GM23338 (cell line): ENCODE measurements around the gene ZNF77.

Experiments used
- CREB1 ChIP-seq: fragments of 250-450 bp; sonication (Bioruptor Pico); IDR thresholded peaks from 2 replicates; pipeline ENCODE4 v1.5.0; 2020; ENCODE audit warnings: low read depth, mild to moderate bottlenecking, moderate library complexity
- CTCF ChIP-seq, 2 experiments: fragments of 200-600 bp in 1 of 2; sonication (generic) in 1 of 2; conservative IDR thresholded peaks; 2 replicates each; pipeline versions ENCODE4 v1.5.1 to v1.6.1; 2016 to 2017; ENCODE audit warnings: antibody characterized with exemption in 2 of 2, low read depth in 2 of 2, mild to moderate bottlenecking in 2 of 2, moderate library complexity in 1 of 2
- ETS1 ChIP-seq: IDR thresholded peaks from 2 replicates; pipeline ENCODE4 v1.6.1; 2016; ENCODE audit warnings: antibody characterized with exemption
- EZH2 ChIP-seq: fragments of 200-600 bp; sonication (generic); IDR thresholded peaks from one replicate; pipeline ENCODE4 v1.8.0; 2017; ENCODE audit warnings: antibody characterized with exemption, mild to moderate bottlenecking, low read depth; ENCODE audit not compliant: unreplicated experiment
- EZH2phosphoT487 ChIP-seq: fragments of 200-600 bp; sonication (generic); IDR thresholded peaks from one replicate; pipeline ENCODE4 v1.8.1; 2018; ENCODE audit warnings: antibody characterized with exemption; ENCODE audit not compliant: unreplicated experiment
- JUNB ChIP-seq: IDR thresholded peaks from one replicate; pipeline ENCODE4 v1.6.1; 2016; ENCODE audit warnings: antibody characterized with exemption; ENCODE audit not compliant: unreplicated experiment
- NANOG ChIP-seq: IDR thresholded peaks from 2 replicates; pipeline ENCODE4 v1.6.1; 2016; ENCODE audit warnings: antibody characterized with exemption, borderline replicate concordance
- POLR2AphosphoS5 ChIP-seq: IDR thresholded peaks from 2 replicates; pipeline ENCODE4 v1.6.1; 2016; ENCODE audit warnings: antibody characterized with exemption, low read depth
- REST ChIP-seq: IDR thresholded peaks from one replicate; pipeline ENCODE4 v1.6.1; 2018; ENCODE audit warnings: antibody characterized with exemption; ENCODE audit not compliant: unreplicated experiment
- STAT1 ChIP-seq: IDR thresholded peaks from one replicate; pipeline ENCODE4 v1.6.1; 2016; ENCODE audit warnings: antibody characterized with exemption; ENCODE audit not compliant: unreplicated experiment
- ZNF114 ChIP-seq: fragments of 250-450 bp; sonication (Bioruptor Pico); IDR thresholded peaks from 2 replicates; pipeline ENCODE4 v1.5.0; 2020; ENCODE audit warnings: mild to moderate bottlenecking, moderate library complexity
- ZNF331 ChIP-seq: fragments of 250-450 bp; sonication (Bioruptor Pico); IDR thresholded peaks from 2 replicates; pipeline ENCODE4 v1.5.0; 2020; ENCODE audit warnings: low read depth, mild to moderate bottlenecking, moderate library complexity
- TF ChIP-seq, protein P1 (sequence below): fragments of 250-450 bp; sonication (Bioruptor Pico); IDR thresholded peaks from 2 replicates; pipeline ENCODE4 v1.5.0; 2020; ENCODE audit warnings: mild to moderate bottlenecking, moderate library complexity

GRCh38 chr19:2978166-2978767 is 33.5 kb upstream of the ZNF77 start:
- TF ChIP-seq REST (no peak), ZNF331 (no peak), CTCF (conservative IDR thresholded peaks at IDR 0.05; ENCODE audit: low read depth in 2 of 2) (no peak), EZH2 (no peak), POLR2AphosphoS5 (no peak), EZH2phosphoT487 (no peak), ZNF114 (CRISPR knock-in tag) (no peak), CREB1 (CRISPR knock-in tag) (no peak), NANOG (no peak), ETS1 (no peak), STAT1 (no peak), JUNB (no peak)
- TF ChIP-seq, protein P1, sequence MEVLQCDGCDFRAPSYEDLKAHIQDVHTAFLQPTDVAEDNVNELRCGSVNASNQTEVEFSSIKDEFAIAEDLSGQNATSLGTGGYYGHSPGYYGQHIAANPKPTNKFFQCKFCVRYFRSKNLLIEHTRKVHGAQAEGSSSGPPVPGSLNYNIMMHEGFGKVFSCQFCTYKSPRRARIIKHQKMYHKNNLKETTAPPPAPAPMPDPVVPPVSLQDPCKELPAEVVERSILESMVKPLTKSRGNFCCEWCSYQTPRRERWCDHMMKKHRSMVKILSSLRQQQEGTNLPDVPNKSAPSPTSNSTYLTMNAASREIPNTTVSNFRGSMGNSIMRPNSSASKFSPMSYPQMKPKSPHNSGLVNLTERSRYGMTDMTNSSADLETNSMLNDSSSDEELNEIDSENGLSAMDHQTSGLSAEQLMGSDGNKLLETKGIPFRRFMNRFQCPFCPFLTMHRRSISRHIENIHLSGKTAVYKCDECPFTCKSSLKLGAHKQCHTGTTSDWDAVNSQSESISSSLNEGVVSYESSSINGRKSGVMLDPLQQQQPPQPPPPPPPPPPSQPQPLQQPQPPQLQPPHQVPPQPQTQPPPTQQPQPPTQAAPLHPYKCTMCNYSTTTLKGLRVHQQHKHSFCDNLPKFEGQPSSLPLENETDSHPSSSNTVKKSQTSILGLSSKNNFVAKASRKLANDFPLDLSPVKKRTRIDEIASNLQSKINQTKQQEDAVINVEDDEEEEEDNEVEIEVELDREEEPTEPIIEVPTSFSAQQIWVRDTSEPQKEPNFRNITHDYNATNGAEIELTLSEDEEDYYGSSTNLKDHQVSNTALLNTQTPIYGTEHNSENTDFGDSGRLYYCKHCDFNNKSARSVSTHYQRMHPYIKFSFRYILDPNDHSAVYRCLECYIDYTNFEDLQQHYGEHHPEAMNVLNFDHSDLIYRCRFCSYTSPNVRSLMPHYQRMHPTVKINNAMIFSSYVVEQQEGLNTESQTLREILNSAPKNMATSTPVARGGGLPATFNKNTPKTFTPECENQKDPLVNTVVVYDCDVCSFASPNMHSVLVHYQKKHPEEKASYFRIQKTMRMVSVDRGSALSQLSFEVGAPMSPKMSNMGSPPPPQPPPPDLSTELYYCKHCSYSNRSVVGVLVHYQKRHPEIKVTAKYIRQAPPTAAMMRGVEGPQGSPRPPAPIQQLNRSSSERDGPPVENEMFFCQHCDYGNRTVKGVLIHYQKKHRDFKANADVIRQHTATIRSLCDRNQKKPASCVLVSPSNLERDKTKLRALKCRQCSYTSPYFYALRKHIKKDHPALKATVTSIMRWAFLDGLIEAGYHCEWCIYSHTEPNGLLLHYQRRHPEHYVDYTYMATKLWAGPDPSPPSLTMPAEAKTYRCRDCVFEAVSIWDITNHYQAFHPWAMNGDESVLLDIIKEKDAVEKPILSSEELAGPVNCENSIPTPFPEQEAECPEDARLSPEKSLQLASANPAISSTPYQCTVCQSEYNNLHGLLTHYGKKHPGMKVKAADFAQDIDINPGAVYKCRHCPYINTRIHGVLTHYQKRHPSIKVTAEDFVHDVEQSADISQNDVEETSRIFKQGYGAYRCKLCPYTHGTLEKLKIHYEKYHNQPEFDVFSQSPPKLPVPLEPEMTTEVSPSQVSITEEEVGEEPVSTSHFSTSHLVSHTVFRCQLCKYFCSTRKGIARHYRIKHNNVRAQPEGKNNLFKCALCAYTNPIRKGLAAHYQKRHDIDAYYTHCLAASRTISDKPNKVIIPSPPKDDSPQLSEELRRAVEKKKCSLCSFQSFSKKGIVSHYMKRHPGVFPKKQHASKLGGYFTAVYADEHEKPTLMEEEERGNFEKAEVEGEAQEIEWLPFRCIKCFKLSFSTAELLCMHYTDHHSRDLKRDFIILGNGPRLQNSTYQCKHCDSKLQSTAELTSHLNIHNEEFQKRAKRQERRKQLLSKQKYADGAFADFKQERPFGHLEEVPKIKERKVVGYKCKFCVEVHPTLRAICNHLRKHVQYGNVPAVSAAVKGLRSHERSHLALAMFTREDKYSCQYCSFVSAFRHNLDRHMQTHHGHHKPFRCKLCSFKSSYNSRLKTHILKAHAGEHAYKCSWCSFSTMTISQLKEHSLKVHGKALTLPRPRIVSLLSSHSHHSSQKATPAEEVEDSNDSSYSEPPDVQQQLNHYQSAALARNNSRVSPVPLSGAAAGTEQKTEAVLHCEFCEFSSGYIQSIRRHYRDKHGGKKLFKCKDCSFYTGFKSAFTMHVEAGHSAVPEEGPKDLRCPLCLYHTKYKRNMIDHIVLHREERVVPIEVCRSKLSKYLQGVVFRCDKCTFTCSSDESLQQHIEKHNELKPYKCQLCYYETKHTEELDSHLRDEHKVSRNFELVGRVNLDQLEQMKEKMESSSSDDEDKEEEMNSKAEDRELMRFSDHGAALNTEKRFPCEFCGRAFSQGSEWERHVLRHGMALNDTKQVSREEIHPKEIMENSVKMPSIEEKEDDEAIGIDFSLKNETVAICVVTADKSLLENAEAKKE (CRISPR knock-in tag) = no peak
